Measurements from ENCODE around the gene RPL28. TPM values are rescaled to one million over a fixed set of nuclear protein-coding genes. Genes with fewer than 3 reads are reported as not detected.

The RPL28 gene
- total and polyA plus RNA-seq, 2 donors (not counting 3 experiments of a cell fraction or from before 2014, with no cell fraction given), result 1,872 to 3,435 TPM

DNA sequence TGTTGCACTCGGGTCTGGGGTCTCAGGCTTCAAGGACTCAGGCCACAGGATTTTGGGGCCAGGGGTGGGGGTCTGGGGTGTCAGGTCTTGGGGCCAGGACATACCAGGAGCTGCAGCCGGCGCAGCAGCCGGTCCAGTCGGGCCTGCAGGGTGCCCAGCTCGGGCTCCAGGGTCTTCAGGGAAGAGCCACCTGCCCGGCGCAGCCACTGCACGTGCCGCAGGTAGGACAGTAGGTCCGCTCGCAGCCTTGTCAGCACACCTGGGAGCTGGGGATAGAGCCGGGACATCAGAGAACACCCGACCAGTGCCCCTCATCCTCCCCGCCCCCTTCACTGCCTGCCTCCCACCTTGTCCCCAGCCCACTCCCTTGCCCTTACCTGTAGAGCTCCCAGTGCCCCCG lies 17.6 kb upstream of the RPL28 start:
- Histone ChIP-seq H4K20me1 (replicated peaks; ENCODE audit: control insufficient read depth, extremely low read depth, insufficient read depth, low read length) (no peaks in the 10 kb centered on the region), H3K79me2 (ENCODE audit: control insufficient read depth, insufficient read depth, low read length) (no peaks in the 10 kb centered on the region), H3K9me3 (replicated peaks; ENCODE audit: control insufficient read depth, insufficient read depth, low read length) (no peaks in the 10 kb centered on the region), H3K27me3 (ENCODE audit: control insufficient read depth in 2 of 2, insufficient read depth in 2 of 2, low read length in 2 of 2) (peaks cover 10 to 21% of the 10 kb centered on the region in 2 experiments), H3K4me2 (ENCODE audit: insufficient read depth, low read length) (no peak overlapping the region), H3K9ac (replicated peaks; ENCODE audit: extremely low read depth, insufficient read depth, low read length) (no peak overlapping the region), H3K27ac (ENCODE audit: insufficient read depth, low read depth, low read length) (no peak overlapping the region), H3K4me1 (ENCODE audit: control insufficient read depth, extremely low read depth, insufficient read depth, low read length) (peaks cover 3% of the 10 kb centered on the region), H3K4me3 (replicated peaks in 1 of 3; ENCODE audit: insufficient read depth in 1 of 3, low read depth in 1 of 3, low read length in 3 of 3) (no peak overlapping the region), H2AFZ (ENCODE audit: low read depth, low read length) (no peak overlapping the region), H3K36me3 (ENCODE audit: control insufficient read depth in 2 of 2, extremely low read depth in 1 of 2, insufficient read depth in 2 of 2, low read length in 2 of 2) (no peaks in the 10 kb centered on the region), H3K9me1 (replicated peaks; ENCODE audit: control insufficient read depth, extremely low read depth, insufficient read depth, low read length) (no peaks in the 10 kb centered on the region)
- ChIA-PET POLR2A (interaction anchor here (1.2 kb wide), 1 partner anchor 109 kb away, joined by 3 read pairs; the partner anchor contains the start of gene PPP6R1), CTCF (interaction anchor here (1.4 kb wide), 1 partner anchor 29 kb away, joined by 3 read pairs; the partner anchor contains the start of gene KMT5C)
- no peak for FAIRE-seq
- dilution Hi-C loops (cut with MboI; ENCODE audit: extremely low pct_ligation_motif_present, low sequenced_read_pairs) (no loop called here), intact Hi-C loops (cut with micrococcal nuclease) (no loop called here)
- TF ChIP-seq EZH2 (IDR thresholded peaks at IDR 0.05; ENCODE audit: borderline replicate concordance, low read depth, low read length, severe bottlenecking) (no peak), GATA2 (IDR thresholded peaks at IDR 0.05; ENCODE audit: insufficient read depth, insufficient read length, low read depth, low read length) (no peak), FOS (IDR thresholded peaks at IDR 0.05; ENCODE audit: borderline replicate concordance, insufficient read depth, low read length) (no peak), POLR2AphosphoS5 (IDR thresholded peaks at IDR 0.05; ENCODE audit: insufficient read depth, low read depth, low read length) (no peak), MYC (IDR thresholded peaks at IDR 0.05; ENCODE audit: low read depth, low read length) (no peak), POLR2A (IDR thresholded peaks at IDR 0.05; ENCODE audit: low read depth, low read length) (no peak), JUN (IDR thresholded peaks at IDR 0.05; ENCODE audit: borderline replicate concordance, insufficient read depth, insufficient read length, low read depth) (no peak)
- TF ChIP-seq, protein P1, sequence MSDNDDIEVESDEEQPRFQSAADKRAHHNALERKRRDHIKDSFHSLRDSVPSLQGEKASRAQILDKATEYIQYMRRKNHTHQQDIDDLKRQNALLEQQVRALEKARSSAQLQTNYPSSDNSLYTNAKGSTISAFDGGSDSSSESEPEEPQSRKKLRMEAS (IDR thresholded peaks at IDR 0.05; ENCODE audit: insufficient read depth, insufficient read length), result no peak
- TF ChIP-seq, protein P2, sequence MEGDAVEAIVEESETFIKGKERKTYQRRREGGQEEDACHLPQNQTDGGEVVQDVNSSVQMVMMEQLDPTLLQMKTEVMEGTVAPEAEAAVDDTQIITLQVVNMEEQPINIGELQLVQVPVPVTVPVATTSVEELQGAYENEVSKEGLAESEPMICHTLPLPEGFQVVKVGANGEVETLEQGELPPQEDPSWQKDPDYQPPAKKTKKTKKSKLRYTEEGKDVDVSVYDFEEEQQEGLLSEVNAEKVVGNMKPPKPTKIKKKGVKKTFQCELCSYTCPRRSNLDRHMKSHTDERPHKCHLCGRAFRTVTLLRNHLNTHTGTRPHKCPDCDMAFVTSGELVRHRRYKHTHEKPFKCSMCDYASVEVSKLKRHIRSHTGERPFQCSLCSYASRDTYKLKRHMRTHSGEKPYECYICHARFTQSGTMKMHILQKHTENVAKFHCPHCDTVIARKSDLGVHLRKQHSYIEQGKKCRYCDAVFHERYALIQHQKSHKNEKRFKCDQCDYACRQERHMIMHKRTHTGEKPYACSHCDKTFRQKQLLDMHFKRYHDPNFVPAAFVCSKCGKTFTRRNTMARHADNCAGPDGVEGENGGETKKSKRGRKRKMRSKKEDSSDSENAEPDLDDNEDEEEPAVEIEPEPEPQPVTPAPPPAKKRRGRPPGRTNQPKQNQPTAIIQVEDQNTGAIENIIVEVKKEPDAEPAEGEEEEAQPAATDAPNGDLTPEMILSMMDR (IDR thresholded peaks at IDR 0.05; ENCODE audit: extremely low read depth in 1 of 2, insufficient read depth in 1 of 2, low read depth in 1 of 2, low read length in 2 of 2), result no peak
- no TSS peak for BruUV-seq (replicated peaks)
- DNase-seq (ENCODE audit: low read depth, low spot score), result no peak
